Measurements from ENCODE around the gene GSTT4.

DNA sequence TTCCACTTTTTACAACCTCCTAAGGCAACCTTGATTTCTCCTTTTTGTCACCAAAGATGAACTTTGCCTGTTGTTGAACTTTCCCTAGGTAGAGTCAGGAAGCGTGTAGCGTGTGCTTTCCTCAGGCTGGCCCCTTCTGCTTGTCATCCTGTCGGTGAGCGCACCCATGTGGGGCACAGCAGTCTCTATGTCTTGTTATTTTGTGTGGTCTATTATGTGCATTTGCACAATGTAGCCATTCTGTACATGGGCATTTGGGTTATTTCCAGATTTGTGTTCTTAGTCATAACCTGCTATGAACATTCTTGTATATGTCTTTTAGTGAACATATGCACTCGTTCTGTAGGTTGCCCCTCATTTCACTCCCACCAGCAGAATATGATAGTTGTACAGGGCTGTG is 40.8 kb upstream of the GSTT4 start:
- no peak for TF ChIP-seq POLR2A (IDR thresholded peaks at IDR 0.05; ENCODE audit: low read depth, low read length)
- TF ChIP-seq POLR2AphosphoS5 (IDR thresholded peaks at IDR 0.05; ENCODE audit: low read depth, low read length): no peak
- TF ChIP-seq TAF1 (IDR thresholded peaks at IDR 0.05; ENCODE audit: borderline replicate concordance, low read depth, low read length): no peak
